Choroid plexus epithelial cell (primary cell): ENCODE measurements around the gene SCRN3.

ENCODE experiments used
- DNase-seq: peaks from one replicate; pipeline ENCODE4 v3.0.0-alpha.2; 2010; ENCODE audit warnings: low read depth
- H3K4me3 ChIP-seq: 2 replicates; pipeline ENCODE4 v1.5.1; 2011; ENCODE audit warnings: low read depth, mild to moderate bottlenecking, control low read depth, low read length, moderate library complexity
- TF ChIP-seq, protein P1 (sequence below): conservative IDR thresholded peaks from 2 replicates; pipeline ENCODE4 v1.5.1; 2011; ENCODE audit warnings: low read depth, mild to moderate bottlenecking, control low read depth, inconsistent platforms, low read length, moderate library complexity

SCRN3 gene

DNA sequence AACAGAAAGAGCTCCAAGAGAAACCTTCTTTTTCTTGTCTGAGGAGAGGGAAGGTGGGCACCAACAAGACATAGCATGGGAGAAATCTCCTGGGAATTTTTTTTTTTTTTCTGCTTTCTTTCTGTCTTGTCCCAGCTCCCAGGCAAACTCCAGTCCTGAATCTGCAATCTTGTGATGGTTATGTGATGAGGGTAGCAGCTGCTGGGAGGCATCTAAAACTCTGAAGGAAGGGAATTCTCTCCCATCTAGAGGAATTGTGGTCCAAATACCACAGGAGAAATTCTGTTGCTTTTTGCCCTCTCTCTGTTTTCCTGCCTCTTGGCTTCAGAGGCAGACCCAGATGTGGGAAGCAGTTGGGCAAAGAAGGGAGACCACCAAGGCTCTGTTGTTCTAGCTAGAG, 16.7 kb downstream of the SCRN3 start:
- no peak for DNase-seq
- TF ChIP-seq, protein P1, sequence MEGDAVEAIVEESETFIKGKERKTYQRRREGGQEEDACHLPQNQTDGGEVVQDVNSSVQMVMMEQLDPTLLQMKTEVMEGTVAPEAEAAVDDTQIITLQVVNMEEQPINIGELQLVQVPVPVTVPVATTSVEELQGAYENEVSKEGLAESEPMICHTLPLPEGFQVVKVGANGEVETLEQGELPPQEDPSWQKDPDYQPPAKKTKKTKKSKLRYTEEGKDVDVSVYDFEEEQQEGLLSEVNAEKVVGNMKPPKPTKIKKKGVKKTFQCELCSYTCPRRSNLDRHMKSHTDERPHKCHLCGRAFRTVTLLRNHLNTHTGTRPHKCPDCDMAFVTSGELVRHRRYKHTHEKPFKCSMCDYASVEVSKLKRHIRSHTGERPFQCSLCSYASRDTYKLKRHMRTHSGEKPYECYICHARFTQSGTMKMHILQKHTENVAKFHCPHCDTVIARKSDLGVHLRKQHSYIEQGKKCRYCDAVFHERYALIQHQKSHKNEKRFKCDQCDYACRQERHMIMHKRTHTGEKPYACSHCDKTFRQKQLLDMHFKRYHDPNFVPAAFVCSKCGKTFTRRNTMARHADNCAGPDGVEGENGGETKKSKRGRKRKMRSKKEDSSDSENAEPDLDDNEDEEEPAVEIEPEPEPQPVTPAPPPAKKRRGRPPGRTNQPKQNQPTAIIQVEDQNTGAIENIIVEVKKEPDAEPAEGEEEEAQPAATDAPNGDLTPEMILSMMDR = no peak

DNA sequence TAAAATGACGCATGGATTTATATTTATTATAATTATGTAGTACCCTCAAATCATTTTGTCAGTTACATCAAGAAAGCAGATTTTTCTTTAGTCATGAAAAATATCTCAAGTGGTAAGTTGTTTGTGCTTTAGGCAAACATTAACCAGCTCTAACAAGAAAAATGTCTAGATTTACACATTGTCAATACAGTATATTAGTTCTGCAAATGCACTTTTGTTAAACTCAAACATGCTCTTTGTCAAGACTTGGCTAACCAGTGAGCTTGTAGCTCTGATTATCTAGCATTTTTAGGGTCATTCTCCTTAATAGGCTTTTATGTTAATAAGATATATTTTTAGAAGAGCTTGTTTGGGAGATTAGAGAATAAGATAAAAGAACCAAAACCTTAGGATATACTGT, 32.7 kb downstream of the SCRN3 start:
- TF ChIP-seq, protein P1 = no peak
- H3K4me3 ChIP-seq = no peak overlapping the region
- DNase-seq = no peak

More for the DNA sequence above, 16.7 kb downstream of the SCRN3 start:
- H3K4me3 ChIP-seq = no peak overlapping the region

DNA sequence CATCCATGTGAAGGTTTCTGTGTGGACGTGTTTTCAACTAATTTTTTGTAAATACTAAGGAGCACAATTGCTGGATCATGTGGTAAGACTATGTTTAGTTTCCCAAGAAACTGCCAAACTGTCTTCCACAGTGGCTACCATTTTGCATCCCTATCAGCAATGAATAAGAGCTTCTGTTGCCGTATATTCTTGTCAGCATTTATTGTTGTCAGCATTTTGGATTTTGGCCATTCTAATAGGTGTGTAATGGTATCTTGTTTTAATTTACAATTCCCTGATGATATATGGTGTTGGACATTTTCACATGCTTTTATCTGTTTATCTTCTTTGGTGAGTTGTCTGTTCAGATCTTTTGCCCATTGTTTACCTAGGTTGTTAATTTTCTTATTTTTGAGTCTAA, 34.5 kb downstream of the SCRN3 start:
- H3K4me3 ChIP-seq = no peak overlapping the region
- TF ChIP-seq, protein P1 = no peak
- DNase-seq = no peak

DNA sequence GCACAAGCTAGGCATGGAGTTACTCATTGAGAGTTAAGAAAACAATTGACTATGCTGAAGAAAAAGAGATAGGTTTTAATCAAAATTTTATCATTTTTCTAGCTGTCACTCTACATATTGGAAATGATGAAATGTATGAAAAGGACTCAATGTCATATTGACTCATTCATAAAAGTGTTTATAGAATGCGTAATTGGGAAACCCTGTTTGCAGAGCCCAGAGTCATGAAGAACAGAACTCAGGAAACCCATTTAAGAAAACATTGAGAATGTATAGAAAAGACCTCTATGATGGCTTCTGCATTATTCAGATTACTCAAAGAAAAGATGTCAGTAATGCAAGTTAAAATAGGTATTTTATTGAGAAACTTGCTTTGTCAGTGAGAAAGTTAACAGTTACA, 36.4 kb downstream of the SCRN3 start:
- TF ChIP-seq, protein P1 = no peak
- DNase-seq = no peak
- H3K4me3 ChIP-seq = no peak overlapping the region

DNA sequence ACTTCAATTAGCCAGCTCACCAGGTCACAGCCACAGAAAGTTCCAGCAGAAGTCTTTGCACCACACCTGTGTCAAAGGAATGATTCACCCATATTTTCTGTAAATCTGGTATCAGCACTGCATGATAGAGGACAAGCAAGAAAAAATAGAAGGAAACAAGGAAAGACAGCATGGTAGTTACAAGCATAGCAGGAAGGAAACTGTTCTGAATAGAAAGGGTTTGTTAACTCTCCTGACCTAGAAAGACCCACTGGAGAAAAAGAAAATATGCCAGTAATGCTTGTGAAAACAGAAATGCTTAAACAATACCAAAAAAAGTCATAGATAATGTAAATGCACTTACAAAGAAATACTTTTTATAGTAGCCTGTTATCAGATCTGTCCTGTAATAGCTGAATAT, 40.8 kb downstream of the SCRN3 start:
- no peak overlapping the region for H3K4me3 ChIP-seq
- DNase-seq = peak; percentile 36
- TF ChIP-seq, protein P1 = no peak

DNA sequence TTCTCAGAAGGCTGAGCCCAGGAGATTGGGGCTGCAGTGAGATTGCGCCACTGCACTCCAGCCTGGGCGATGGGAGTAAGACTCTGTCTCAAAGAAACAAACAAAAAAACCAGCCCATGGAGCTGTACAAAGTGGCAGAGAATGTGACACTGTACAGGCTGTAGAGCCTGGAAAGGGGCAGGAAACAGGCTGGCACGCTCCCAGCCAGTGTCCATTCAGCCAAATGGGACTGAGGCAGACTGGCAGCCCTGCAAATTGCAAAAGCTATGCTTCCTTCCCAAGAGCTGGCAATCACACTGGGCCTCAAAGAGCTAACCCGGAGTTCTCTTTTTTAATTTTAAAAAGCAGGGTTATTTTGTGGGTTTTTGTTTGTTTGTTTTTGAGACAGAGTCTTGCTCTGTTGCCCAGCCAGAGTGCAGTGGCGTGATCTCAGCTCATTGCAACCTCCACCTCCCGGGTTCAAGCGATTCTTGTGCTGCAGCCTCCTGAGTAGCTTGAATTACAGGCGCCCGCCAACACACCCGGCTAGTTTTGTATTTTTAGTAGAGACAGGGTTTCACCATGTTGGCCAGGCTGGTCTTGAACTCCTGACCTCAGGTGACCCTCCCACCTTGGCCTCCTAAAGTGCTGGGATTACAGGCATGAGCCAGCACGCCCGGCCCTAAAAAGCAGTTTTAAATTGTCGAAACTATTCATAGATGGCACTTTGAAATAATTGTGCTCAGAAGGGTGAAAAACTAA, 42.8 kb downstream of the SCRN3 start:
- no peak for DNase-seq
- TF ChIP-seq, protein P1 = no peak
- no peak overlapping the region for H3K4me3 ChIP-seq

DNA sequence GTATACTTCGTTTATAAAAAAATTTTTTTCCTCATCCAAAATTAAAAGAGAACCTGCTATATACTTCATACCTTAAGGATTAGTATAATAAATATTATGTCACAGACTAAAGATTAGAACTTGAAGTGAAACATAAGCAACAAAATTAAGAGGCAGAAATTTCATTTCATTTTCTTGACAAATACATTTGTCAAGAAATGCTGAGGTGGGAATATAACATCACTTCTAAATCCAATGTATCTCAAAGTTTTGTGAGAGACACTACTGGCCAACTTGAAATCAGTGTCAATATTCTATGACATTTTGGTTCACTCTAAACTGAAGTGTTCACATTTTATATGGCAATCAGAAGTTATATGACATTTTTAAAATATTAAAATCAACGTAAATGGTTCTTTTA, 43.8 kb downstream of the SCRN3 start:
- H3K4me3 ChIP-seq = no peak overlapping the region
- no peak for DNase-seq
- TF ChIP-seq, protein P1 = no peak
